ENCODE data around the gene ADAMTSL1.
"Not testable (repeated sequence)": the region's sequence is repeated elsewhere in the genome, so short reads cannot be mapped to it uniquely, and the experiment has no call there.

The ADAMTSL1 gene

DNA sequence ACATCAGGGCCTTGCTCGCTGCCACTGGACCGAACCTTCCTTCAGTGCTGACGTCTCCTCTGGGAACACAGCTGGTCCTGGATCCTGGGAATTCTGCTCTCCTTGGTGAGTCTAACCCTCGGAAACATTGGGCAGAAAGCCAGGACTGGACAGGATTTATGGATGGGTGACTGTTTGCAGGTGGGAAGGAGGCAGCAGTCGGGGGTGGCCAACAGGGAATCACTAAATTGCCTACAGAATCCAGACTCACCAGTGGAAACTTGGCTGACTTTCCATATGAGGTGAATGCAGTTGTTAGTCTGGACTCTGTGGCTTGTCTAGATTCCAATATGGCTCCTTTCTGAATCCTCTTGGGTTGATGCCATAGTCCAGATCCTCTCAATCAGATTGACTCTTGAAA lies 355.9 kb downstream of the ADAMTSL1 start:
- DNase-seq, result no peak

DNA sequence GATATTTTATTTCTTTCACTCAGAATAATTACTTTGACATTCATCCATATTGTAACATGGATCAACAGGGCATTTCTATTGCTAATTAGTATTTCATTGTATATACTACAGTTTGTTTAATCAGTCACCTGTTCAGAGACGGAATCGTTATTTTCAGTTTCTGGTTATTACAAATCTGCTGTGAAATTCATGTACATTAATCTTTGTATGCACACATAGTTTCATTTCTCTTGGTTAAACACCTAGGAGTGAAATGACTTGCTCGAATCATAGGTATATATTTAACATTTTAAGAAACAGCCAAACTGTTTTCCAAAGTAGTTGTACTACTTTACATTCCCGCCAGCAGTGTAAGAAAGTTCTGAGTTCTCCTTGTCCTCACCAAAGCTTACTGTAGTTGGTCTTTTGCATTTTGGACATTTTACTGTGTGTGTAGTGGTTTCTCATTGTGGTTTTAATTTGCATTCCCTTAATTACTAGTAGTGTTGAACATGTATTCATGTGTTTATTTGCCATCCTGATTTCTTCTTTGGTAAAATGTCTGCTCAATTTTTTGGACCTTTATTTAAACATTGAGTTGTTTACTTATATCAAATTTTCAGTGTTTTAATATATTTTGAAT lies 360.9 kb downstream of the ADAMTSL1 start:
- no peak for DNase-seq

DNA sequence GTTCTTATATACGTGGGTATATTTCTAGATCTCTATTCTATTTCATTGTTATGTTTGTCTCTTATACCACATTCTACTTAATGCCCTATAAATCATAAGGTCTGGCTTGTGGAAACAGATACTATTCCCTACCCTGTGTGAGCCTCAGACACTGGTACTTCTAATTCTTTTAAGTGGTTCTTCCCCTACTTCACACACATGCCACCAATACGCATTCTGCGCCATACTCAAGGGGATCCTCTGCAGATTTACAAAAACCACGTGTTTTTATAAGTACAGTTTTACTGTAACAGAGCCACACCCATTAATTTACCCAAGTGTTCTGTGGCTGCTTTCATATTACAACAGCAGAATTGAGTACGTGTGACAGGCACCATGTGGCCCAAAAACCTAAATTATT lies 363.4 kb downstream of the ADAMTSL1 start:
- DNase-seq, result no peak

DNA sequence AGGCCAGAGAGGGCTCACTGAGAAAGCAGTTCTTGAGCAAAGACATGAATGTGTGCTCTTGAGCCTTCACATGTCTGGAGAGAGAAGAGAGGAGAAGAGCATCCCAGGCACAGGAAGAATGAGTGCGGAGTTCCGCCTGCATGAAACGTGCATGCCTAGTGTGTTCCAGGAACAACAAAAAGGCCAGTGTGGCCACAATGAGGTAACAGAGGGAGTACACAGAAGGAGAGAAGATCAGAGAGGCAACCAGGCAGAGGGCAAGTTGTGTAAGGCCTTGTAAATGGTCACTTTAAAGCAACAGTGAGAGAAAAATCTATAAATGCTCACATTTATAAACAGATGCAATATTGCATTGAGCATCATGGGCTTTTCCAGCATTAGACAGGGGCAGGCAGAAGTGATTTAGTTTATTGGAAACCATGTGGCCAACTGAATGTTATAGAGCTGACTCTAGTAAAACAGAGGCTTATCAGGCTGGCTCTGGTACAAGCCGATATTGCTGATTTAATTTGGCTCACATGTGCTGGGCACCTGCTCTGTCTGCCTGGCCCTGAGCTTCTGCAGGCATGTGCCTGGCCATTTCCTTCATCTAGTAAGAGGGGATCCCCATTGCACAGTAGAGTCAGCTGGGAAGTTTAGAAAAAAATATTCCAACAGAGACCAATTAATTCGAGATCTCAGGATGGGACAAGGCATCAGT lies 373.8 kb downstream of the ADAMTSL1 start:
- no peak for DNase-seq

DNA sequence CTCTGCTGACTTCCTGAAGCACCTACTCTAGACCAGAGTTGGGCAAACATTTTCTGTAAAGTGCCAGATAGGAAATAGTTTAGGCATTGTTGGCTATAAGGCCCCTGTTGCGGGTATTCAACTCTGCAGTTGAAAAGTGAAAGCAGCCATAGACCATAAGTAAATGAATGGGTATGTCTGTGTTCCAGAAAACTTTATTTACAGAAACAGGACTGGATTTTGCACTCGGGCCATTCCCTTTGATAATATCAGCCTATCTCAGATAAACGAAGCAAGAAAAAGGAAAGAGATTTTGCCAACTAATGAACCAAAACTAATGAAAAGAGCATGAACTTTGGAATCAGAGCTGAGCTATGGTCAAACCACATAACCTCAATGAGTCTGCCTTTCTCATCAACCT lies 374.7 kb downstream of the ADAMTSL1 start:
- DNase-seq, result no peak

DNA sequence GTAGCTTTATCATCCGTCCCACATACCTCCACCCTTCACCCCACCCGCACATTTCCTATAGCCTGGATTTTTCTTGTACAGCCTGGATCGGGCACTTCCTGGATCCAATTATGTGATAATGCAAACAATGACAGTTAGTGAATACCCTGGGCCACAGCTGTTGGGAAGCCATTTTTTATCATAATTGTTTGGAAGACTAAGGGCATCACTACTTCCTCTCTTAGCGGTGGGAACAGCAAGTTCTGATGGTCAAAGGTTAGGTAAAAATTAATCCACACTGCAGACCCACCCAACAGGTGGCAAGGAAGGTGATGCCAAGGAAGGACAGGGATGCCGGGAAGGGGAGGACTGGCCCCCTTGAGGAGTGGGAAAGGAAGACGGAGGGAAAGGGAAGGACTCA lies 375.3 kb downstream of the ADAMTSL1 start:
- DNase-seq, result no peak

DNA sequence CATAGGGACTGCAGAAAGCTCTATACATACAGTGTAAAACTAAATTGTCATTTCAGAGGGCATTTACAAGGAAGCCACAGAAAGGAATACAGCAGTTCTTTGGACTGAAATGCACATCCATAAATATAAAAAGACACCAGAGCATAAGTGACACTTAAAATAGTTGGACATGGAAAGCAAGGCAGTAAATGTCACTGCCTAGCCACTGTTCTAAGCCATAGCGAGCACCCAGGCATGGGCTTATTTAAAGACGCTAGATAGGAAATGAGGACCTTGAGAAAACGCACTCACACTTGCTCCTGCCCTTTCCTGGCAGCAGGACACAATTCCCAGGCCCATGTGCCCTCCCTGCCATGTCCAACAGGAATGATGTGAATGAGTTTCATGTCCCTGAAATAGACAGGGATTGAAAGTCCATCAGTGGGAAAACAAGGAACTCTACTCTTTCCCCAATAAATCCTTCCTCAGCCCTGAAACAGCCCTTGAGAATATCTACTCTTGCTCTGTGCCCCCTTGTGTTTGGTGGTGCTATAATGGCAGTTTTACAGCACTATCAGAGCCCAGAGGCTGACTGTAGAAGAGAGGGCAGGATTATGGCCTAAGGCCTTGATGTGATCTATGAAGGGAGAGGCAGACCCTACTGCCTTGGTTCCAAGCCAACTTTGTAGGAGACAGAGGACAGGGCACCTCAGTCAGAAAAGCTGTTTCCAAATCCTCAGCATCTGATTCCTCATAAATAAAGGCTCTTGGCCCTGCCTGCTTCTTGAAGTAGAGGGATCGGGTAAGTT lies 376.1 kb downstream of the ADAMTSL1 start:
- no peak for DNase-seq

DNA sequence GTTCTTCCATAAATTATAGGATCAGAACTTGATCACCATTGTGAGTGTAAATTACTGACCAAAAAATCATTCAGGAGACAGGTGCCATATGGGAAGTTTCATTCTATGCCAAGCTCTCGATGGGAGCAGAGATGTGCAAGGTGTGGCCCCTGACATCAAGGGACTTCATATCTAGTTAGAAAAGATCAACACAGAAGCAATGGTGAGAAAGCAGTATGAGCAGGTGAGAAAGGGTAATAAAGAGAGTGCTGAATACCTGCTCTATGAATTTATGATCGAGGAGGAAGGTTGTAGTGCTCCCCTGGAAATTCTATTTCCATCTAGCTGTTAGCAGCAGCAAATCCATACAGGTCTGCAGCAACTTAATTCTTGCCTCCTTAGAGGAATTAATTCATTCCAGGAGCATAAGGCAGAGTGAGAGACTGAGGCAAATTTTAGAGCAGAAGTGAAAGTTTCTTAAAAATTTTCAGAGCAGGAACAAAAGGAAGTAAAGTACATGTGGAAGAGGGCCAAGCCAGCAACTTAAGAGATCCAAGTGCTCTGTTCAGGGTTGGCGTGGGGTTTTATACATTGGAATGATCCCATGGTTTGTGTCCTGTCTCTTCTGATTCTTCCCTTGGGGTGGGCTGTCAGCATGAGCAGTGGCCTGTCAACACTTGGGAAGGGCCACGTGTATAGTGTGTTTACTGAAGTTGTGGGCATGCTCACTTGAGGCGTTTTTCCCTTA lies 377.3 kb downstream of the ADAMTSL1 start:
- DNase-seq, result no peak

DNA sequence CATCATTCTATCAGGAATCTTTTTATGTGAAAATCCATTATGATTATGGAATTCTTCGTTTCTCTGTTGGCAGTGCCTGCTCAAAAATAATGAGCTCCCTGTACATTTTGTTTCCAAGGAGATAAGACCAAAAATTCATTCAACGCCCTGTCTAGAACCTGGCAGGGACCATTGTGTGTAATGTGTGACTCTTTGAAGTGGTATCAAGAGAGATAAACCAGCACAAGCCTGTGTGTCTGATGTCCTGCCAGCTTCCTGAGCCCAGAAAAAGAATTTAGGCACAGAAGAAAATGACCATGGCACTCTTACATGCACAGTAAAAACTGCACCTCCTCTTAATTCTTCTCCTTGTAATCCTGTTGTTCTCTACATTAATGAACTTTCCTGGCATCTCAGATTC lies 381.7 kb downstream of the ADAMTSL1 start:
- no peak for DNase-seq

DNA sequence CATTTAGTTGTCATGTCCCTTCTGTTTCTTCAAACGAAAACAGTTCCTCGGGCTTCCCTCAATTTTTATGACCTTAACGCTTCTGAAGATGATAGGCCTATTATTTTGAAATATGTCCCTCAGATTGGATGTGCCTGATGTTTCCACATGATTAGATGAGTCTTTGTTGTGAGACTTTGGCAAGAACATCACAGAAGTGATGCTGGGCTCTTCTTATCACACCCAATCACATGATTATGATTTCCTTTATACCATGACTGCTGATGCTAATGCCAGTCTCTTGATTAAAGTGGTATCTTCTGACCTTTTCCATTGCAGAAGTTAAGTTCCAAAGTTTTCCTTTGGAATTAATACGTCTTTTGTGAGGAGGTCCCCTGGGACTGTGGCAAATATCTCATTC lies 383.4 kb downstream of the ADAMTSL1 start:
- DNase-seq, result no peak

DNA sequence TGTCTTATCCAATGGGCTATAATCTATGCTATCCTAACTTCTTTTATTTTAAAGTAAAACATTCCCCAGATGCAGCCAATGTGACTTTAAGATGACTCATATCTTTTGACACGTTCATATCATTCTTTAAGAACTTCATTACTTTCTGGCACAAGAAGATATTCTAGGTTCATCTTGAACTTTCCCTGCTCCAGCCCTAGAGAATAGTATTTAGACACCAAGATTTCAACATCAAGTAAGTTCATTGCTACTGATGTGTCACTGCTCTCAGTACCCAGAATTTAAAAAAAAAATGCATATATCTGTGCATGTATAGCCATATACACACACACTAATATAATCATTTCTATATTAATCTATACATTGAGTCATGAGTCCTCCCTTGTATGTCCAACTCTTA lies 383.8 kb downstream of the ADAMTSL1 start:
- DNase-seq, result no peak

DNA sequence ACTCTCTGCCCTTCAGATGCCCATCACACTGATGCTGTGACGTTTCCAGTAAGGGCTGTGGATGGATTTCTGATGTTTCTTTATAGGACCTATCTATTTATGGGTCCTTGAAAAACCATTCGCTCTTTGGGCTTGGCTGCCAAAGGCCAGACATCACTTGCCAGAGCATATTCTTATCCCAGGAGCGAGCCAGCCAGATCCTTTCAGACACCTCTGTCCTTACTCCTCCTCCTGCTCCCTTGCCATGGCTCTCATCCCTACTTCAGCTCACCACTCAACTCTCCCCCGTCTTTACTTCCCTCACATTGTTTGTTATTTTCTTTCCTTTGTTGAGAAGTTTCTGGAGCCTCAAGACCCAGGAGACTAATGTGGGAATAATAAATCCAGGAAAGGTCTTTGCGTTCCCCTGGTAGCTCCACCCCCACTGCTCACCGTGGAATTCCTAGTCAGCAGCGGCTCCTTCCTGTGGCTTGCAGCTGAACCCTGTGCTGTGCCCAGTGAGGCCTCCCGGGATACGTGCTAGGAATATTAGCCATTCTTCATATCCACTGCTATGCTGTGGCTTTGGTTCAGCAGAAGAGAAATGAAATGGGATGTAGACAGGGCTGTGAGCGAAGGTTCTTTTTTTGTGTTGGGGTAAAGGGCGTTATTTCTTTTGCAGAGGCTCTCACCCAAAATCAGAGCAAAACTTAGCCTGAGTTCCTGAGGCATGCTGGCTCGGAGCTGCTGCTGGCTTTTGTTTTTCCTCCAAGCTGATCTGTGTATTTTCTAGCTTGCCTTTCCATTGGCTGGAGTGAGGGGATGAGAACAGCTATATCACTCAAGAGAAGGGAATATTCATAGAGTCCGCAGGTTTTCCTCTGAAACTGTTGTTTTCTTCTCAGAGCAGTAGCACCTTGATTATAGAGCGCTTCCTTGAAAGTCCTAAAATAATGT lies 387.9 kb downstream of the ADAMTSL1 start:
- DNase-seq, result no peak

DNA sequence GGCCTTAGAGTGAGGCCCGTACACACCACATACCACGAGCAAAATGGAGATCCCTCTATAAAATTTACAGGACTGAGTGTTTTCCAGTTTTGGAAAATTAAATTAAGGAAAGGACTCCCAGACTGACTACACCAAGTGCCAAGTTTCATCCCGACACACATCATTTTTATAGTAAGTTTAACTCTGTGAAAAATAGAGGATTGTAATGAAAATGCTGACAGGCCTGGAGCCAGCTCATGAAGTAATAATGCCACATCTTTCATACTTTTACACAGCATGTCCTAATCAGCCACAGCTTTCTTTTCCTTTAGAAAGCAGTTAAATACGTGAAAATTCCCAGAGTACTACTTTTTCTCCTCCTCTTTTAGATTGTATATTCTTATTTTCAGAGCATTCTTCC lies 389.8 kb downstream of the ADAMTSL1 start:
- DNase-seq, result no peak

DNA sequence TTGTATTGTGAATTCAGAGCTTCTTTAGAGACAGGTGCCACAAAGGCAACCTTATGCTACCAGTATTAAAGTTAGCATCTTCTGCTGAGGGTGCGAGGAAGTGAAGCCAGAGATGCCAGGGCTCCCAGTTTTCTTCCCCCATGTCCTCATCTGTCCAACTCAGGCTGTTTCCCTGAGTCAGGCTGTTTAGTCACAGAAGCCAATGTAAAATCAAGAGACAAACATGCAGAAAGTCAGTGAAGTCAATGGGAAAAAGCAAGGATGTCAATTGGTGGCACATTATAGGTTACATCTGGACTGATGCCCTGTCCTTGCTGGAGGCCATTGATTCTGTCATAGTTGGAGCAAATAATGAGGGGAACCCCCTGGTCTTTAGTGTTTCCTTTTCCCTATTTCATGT lies 390.6 kb downstream of the ADAMTSL1 start:
- no peak for DNase-seq

DNA sequence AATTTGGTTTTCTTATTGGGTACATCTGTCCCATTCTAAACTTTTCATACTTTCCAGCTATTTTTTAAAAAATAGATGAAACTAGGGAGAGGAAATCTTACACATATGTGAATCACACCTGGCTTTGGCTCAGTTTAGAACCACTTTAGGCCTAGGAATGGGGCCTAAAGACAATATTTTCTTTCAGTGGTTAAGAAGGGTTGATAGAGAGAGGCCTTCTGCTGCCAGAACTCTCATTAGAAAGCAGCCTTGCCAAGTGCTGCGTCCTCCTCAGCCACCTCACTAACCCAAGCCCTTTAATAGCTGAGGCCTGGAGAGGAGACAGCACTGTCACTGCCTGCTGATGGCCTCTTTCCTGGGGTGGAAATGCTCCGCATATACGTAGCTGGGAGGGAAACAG lies 391.6 kb downstream of the ADAMTSL1 start:
- no peak for DNase-seq

DNA sequence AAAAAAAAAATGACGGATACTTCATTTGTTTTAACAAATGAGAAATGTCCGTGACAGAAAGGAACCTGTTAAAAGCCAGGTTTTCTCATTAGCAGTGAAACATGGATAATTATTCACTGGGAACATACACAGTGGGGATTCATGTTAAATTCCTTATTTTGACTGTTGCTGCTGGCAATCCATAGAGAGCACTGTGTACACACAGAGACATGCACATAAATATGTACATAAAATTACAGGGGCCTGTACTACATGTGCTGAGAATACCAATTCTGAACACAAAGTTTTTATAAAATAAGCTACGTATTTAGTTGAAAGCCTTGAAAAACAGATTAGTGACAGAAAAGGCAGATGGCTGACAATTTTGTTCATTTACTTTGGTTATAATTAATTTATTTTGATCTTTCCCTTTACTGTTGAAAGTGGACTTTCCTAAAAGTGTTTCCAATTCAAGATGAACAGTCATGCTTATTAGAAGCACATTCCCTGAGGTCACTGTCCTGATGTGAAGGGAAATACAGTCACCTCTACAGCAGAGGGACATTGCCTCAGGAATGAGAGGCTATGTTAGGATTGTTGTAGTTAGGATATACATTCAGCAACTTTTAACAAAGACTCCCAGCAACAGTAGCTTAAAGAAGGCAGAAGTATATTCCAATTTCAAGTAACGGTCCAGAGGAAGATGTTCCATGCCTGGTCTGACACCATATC lies 392.3 kb downstream of the ADAMTSL1 start:
- DNase-seq, result no peak

DNA sequence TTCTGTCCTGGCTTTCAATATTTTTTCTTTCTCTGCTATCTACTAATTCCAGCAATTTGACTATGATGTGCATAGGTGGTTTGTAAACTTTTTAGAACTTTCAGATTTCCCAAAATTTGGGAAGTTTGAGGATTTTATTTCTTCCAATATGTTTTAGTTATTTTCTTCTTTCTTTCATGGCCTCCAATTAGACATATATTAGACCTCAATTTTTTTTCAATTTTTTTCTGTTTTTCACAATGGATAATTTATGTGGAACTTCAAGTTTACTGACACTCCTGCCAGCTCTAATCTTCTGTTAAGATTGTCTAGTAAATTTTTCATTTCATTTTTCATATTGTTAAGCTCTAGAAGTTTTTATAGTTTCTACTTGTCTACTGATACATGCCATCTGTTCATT lies 395.8 kb downstream of the ADAMTSL1 start:
- DNase-seq, result no peak

DNA sequence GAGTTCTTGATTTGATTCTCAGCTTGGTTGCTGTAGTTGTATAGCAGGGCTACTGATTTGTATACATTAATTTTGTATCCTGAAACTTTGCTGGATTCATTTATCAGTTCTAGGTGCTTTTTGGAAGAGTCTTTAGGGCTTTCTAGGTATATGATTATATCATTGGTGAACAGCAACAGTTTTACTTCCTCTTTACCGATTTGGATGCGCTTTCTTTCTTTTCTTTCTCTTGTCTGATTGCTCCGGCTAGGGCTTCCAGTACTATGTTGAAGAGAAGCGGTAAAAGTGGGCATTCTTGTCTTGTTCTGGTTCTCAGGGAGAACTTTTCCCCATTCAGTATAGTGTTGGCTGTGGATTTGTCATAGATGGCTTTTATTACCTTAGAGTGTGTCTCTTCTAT lies 400.1 kb downstream of the ADAMTSL1 start:
- DNase-seq, result no peak

DNA sequence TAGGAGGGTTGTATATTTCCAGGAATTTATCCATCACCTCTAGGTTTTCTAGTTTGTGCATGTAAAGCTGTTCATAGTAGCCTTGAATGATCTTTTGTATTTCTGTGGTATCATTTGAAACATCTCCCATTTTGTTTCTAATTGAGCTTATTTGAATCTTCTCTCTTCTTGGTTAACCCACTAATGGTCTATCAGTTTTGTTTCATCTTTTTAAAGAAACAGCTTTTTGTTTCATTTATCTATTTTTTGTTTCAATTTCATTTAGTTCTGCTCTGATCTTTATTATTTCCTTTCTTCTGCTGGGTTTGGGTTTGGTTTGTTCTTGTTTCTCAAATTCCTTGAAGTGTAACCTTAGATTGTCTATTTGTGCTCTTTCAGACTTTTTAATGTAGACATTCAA lies 401.0 kb downstream of the ADAMTSL1 start:
- DNase-seq, result not testable (repeated sequence)

DNA sequence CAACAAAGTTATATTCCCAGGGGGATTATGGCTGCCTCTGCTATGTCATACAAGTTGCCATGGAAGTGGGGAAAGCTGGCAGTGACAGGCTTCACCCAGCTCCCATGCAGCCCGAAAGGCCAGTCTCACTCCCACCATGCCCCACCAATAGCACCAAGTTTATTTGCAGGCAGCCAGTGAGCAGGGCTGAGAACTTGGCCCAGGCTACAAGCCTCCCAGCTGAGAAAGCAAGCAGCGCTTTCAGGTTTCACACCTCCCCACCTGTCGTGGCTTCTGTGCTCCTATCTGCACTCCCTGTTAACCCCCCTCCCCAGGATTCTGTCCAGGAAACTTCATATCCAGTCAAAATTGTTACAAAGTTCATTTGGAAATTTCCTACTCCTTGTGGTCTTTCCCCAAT lies 404.0 kb downstream of the ADAMTSL1 start:
- no peak for DNase-seq

DNA sequence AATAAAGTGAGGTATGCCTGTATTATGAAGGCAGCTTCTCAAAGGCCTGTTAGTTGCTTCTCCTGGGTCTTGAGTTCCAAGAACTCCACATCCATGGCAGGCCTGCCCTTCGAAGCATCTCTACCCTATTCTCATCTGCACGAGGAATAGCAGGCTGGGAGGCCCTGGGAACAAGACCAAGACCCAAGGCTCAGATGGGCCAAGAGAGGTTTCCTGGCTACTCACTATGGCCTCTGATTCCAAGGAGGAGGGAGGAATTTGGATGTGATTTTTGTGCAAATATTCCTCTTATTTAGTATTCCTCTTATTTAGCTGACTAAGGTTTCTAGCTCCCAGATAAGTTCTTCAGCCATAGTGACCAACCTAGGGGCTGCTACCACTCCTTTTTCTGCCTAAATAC lies 407.8 kb downstream of the ADAMTSL1 start:
- DNase-seq, result no peak

DNA sequence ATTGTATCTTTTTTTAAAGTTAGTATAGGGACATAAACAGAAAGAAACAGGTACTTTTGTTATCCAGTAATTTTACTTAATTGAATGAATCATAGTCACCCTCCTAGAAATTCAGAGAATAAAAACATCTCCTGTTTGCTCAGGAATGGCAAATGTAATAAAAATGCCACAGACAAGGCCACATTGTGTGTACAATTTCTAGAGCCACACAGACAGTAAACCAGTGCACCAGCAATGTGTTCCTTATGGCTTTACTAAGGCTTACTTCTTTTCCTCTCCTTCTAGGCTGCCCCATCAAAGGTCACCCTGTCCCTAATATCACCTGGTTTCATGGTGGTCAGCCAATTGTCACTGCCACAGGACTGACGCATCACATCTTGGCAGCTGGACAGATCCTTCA lies 413.6 kb downstream of the ADAMTSL1 start:
- DNase-seq, result no peak
